HG02970 (cell line): ENCODE measurements around the gene CACNA1E.

Experiments
- ATAC-seq: cut with Tn5 transposase; IDR thresholded peaks from one replicate; pipeline ENCODE4 v1.9.1; 2021; ENCODE audit warnings: mild to moderate bottlenecking, moderate library complexity, moderate number of reproducible peaks; ENCODE audit not compliant: unreplicated experiment, low FRiP score

Gene CACNA1E

GRCh38 chr1:181746224-181746623 is 262.9 kb downstream of the CACNA1E start:
- ATAC-seq = no peak

DNA sequence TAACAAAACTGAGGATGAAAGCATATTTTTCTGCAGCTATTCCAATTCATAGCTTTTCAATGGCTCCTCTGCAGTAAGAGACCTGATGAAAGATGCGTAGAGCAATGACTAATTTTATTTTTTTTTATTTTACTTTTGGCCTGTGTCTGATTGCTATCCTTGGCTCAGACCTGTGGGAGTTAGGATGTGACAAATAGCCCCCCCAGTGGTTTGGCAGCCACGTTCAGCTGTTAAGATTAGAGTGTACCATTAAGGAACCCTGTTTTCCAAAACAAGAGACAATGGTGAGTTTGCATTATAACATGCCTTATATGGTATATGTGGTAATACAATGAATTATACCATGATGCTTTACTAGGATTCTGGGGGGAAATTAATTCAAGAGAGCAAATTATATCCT is 264.7 kb downstream of the CACNA1E start:
- no peak for ATAC-seq

DNA sequence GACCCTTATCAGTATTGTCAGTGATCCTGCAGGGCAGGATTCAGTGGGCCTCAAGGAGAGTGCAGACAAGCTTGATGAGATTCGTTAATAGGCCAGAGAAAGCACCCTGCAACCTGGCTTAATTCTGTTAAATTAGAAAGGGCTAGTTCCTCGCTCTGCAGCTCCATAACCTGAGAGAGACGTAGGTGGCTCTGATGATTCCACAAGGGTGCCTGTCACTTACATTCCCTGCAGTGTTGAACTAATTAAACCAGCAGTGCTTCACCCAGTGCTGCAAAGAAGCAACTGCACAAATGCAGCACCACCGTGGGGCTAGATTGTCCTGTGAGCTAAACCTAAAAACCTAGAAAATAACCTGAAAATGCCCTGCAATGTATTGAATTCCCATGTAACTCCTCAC is 270.8 kb downstream of the CACNA1E start:
- no peak for ATAC-seq

- ATAC-seq = no peak
Observed at GRCh38 chr1:181759481-181759880, 276.2 kb downstream of the CACNA1E start.

DNA sequence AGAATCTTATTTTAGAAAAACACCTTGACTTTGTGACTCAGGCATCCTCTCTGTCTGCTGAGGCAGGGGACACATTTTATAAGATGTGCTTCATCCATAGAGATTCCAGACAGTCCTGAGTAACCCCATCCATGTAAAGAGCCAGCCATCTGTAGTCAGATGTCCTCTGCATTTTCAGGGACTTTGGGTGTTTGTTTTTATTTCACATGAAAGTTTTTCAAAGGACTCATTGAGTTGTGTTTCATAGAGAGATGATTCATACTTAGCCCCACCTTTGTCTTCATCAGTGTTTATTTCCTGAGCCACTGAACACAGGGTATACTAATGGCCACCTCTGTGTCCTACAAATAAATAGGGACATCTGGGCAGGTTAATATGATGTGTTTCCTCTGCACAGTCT is 280.4 kb downstream of the CACNA1E start:
- no peak for ATAC-seq

DNA sequence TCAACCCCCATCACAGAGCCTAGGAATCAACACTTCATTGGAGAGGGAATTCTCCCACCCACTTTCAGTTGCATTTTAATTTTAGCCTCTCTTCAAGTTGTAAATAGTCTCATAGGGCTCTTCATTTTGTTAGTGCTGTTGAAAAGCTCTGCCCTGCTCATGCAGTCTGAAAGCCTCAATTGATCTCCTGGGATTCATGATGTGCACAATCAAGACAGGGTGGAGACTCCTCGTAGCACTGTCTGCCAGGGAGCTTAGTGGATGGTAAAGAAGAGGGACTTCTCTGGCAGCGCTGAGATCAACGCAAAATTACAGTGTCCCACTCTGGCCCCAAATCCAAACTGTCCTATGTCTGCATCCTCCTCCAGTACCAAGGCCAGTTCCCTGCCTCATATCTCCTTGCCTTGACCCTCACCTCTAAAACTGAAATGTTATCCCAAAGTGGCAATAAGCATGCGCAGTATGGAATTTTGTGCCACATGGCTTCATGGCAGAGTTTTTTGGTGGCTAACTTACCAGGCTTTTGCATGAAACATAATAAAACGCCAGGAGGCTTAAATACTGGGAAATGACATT is 282.2 kb downstream of the CACNA1E start:
- ATAC-seq = no peak

- ATAC-seq = no peak
Observed at GRCh38 chr1:181767001-181767708, 283.8 kb downstream of the CACNA1E start.

GRCh38 chr1:181768211-181768929 is 285.1 kb downstream of the CACNA1E start:
- no peak for ATAC-seq

DNA sequence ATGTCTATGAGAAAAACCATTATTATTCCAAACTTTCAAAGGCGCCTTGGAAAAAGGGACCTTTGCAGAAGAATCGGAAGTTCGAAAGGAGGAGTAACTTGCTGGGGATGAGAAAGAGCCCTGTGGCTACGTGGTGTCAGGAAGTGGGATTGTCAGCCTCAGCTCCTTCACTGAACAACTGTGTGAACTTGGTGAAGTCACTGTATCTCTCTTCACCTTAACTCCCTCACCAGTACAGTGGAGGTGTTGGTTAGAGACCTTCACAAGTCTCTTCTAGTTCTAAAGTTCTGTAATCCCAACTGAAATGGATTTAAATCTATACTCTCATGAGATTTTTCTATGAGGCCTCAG is 285.6 kb downstream of the CACNA1E start:
- no peak for ATAC-seq

DNA sequence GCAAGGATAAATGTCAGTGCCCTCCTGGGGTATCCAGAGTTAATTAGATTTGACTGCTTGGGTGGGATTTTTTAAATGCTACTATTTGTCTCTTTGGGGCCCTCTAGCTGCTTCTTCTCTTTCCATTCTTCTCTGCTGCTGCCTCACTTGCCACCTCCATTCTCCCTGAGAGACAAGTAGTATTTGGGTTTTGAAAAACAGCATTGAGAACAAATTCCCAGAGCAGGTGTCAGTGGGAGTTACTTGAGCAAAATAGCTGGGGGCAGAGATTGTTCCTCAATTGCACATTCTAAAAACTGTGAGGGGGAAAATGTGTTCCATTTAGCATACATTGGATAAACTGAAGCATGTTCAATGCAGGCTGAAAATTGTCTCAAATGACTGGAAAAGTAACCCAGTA is 286.5 kb downstream of the CACNA1E start:
- ATAC-seq = no peak

DNA sequence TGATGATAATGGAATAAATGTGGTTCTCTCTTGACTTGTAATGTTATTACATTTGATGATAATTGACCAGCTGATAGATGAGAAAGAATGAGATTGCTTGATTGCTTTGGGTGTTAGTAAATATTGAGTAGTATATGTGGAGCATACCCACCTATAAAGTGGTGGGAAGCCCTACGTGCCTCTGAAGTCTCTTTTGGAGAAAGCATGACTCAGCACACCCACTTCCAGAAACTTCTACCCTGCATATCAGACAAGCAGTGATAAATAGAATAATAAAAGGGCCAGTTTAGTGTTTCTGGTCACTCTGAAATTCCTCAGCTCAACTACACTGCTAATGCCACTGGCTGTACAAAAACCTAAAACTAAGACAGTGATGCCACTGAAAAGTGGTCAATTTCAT is 289.4 kb downstream of the CACNA1E start:
- no peak for ATAC-seq

GRCh38 chr1:181776044-181776443 is 292.7 kb downstream of the CACNA1E start:
- ATAC-seq = no peak

DNA sequence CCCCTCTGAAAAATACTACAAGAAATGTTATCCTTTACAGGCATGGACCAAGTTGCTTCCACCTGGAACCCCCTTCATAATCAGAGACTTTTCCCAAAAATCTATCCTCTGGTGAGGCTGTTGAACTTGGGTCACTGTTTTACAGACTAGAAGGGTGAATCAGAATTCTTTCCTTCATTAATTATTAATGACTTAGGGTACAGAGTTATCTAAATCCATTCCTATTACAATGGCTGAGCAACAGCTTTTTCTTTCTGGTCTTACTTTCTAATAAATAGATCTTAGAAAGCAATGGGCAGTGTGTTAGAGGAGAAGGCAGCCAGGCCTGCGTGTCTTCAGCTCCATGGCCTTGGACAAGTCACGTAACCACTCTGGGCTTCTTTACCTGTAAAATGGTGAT is 294.0 kb downstream of the CACNA1E start:
- ATAC-seq = no peak

DNA sequence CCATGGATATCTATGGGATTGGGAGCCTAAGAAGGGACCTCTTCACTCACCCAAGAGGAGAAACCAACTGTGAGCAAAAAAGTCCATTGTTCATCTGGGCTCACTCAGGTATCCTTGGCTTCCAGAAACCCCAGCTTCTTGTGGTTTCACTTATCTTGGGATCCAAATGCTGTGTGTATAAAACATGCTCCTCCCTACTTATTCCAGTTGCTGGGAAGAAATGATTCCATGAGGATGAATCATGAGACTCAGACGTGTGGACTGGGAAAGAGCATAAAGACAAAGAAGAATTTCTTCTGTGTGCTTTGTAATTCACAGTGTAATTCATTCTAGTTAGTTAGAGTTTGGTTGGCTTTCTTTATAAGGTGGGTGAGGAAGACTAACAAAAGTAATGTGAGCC is 294.5 kb downstream of the CACNA1E start:
- no peak for ATAC-seq

- no peak for ATAC-seq
Observed at GRCh38 chr1:181778640-181779260, 295.4 kb downstream of the CACNA1E start.

- no peak for ATAC-seq
Observed at GRCh38 chr1:181779343-181779742, 296.0 kb downstream of the CACNA1E start.

DNA sequence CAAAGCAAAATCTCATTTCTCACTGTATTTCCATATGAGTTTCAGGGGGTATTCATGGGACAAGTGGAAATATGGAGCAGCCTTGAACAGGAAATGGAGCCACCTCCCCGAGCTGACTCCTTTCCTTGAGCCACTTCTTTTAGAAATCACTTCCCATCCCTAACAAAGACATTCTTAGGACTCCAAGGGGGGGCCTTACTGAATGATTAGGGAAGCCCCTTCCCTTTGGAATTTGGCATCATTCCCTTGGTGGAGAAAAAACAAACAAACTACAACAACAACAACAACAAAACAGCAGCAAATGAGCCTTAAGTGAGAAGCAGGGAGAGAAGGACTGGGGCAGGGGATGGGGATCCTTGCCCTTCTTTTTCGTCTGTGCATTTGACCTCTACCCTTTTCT is 299.9 kb downstream of the CACNA1E start:
- no peak for ATAC-seq

- ATAC-seq = no peak
Observed at GRCh38 chr1:181784039-181784683, 300.8 kb downstream of the CACNA1E start.

DNA sequence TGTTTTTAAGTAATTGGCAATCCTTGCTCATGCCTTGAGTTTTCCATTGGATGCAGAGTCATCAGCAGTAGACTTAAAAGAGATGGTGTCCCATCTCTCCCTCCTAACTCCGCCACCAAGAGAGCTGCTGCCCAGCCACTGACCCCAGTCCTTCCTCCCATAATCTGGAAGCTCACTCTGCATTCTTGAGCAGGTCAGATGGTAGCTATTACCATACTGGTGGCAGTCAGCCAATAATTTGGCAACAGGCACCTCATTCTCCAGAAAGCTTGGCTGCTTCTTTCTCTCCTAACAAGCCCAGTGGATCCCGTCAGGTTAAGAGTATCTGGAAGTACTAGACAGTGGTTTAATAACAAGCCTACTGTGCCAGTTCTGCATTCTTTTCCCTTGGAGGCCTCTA is 306.1 kb downstream of the CACNA1E start:
- ATAC-seq = no peak

- no peak for ATAC-seq
Observed at GRCh38 chr1:181791721-181792120, 308.4 kb downstream of the CACNA1E start.

DNA sequence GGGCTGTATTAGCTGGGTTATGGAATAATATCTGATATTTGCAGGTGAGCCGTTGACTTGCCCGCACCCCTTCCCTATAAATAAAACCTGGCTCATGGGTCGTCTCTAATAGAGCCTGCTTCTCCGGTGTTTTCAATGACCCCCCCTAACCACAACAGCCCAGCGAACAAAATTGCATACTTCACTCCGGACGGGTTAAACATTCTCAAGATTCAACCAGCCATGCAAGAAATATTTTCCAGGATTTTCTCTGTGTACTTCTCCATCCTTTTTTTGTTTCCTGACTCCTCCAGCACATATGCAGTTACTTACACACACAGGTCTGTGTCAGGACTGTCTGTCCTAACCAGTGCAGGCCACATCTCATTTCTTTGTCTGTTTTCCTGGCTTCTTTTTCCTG is 310.5 kb downstream of the CACNA1E start:
- ATAC-seq = no peak
